HCT116 (cell line): ENCODE measurements around the gene GTF2H4.

Source experiments
- ATF3 ChIP-seq: IDR thresholded peaks from 2 replicates; pipeline ENCODE4 v1.6.1; 2012
- CTCF ChIP-seq, 3 experiments: fragments of 200-600 bp in 1 of 3; sonication (generic) in 1 of 3; IDR thresholded peaks in 2 of 3; conservative IDR thresholded peaks in 1 of 3; 2 replicates each; pipeline ENCODE4 v1.5.1; 2012 to 2017; ENCODE audit warnings: low read depth in 2 of 3, low read length in 2 of 3, antibody characterized with exemption in 1 of 3, borderline replicate concordance in 1 of 3, control low read depth in 1 of 3, mild to moderate bottlenecking in 1 of 3, mixed read lengths in 1 of 3, mixed run types in 1 of 3, moderate library complexity in 1 of 3; ENCODE audit not compliant: insufficient read depth in 1 of 3
- EGR1 ChIP-seq: IDR thresholded peaks from 2 replicates; pipeline ENCODE4 v1.6.1; 2012; ENCODE audit warnings: low read depth
- ELF1 ChIP-seq: IDR thresholded peaks from 2 replicates; pipeline ENCODE4 v1.6.1; 2012; ENCODE audit warnings: low read depth, borderline replicate concordance
- EZH2 ChIP-seq: fragments of 200-600 bp; sonication (generic); IDR thresholded peaks from 2 replicates; pipeline ENCODE4 v1.6.1; 2017; ENCODE audit warnings: antibody characterized with exemption, mixed run types
- EZH2phosphoT487 ChIP-seq: fragments of 200-600 bp; IDR thresholded peaks from 2 replicates; pipeline ENCODE4 v1.6.1; 2018; ENCODE audit warnings: antibody characterized with exemption, borderline replicate concordance
- JUND ChIP-seq: IDR thresholded peaks from 2 replicates; pipeline ENCODE4 v1.6.1; 2012
- POLR2A ChIP-seq: IDR thresholded peaks from 2 replicates; pipeline ENCODE4 v1.7.0; 2011; ENCODE audit warnings: borderline replicate concordance; ENCODE audit not compliant: insufficient read depth, insufficient read length; ENCODE audit errors: extremely low read depth
- POLR2AphosphoS5 ChIP-seq: IDR thresholded peaks from 2 replicates; pipeline ENCODE4 v1.6.1; 2011; ENCODE audit warnings: mild to moderate bottlenecking, low read depth, low read length, moderate library complexity
- RAD21 ChIP-seq: IDR thresholded peaks from 2 replicates; pipeline ENCODE4 v1.6.1; 2012; ENCODE audit warnings: low read depth, mild to moderate bottlenecking
- REST ChIP-seq: IDR thresholded peaks from 2 replicates; pipeline ENCODE4 v1.6.1; 2012; ENCODE audit warnings: low read depth
- SIN3A ChIP-seq: IDR thresholded peaks from 2 replicates; pipeline ENCODE4 v1.6.1; 2012; ENCODE audit warnings: low read depth
- SP1 ChIP-seq: IDR thresholded peaks from 2 replicates; pipeline ENCODE4 v1.6.1; 2012; ENCODE audit warnings: low read depth
- ZNF274 ChIP-seq: fragments of 200-500 bp; sonication (Bioruptor generic); IDR thresholded peaks from 2 replicates; pipeline ENCODE4 v1.6.1; 2014; ENCODE audit warnings: mild to moderate bottlenecking, low read depth, low read length, inconsistent platforms

GRCh38 chr6:30882204-30882758 is 25.7 kb upstream of the GTF2H4 start:
- TF ChIP-seq ATF3 (no peak), SP1 (no peak), POLR2A (no peak), CTCF (IDR thresholded peaks at IDR 0.05 in 2 of 3, conservative IDR thresholded peaks at IDR 0.05 in 1 of 3; ENCODE audit: borderline replicate concordance in 1 of 3, insufficient read depth in 1 of 3, low read depth in 2 of 3, low read length in 2 of 3) (no peak), REST (no peak), EZH2phosphoT487 (no peak), ZNF274 (no peak), POLR2AphosphoS5 (no peak), JUND (no peak), EZH2 (no peak), SIN3A (no peak), RAD21 (no peak), ELF1 (no peak), EGR1 (no peak)
